ENCODE results near the gene CLDN6. TPM values are rescaled to one million over a fixed set of nuclear protein-coding genes. Genes with fewer than 3 reads are reported as not detected.

The CLDN6 gene
- total and polyA plus RNA-seq, 9 of the 15 experiments (the other 6 are each of a cell fraction or from before 2014, with no cell fraction given) = 0.22 to 0.75 (median 0.38) TPM; not detected in 3

GRCh38 chr16:3026003-3026378, 8.0 kb upstream of the CLDN6 start:
- H3K9me3 ChIP-seq (replicated peaks; ENCODE audit: control insufficient read depth, insufficient read depth, low read depth, low read length) = no peaks in the 10 kb centered on the region
- peaks cover 34% of the 10 kb centered on the region for H3K79me2 ChIP-seq (ENCODE audit: control insufficient read depth, insufficient read depth, low read length)
- no peak for TF ChIP-seq CEBPZ (IDR thresholded peaks at IDR 0.05; ENCODE audit: borderline replicate concordance, low read depth, low read length)
- no peak for TF ChIP-seq HMG20A (CRISPR knock-in tag; conservative IDR thresholded peaks at IDR 0.05)
- intact Hi-C loops (cut with micrococcal nuclease) = loop anchor here (10.0 kb wide), 1 partner anchor 61 kb away; the partner anchor contains the start of genes KREMEN2 and PAQR4
- peaks cover 10 to 22% of the 10 kb centered on the region in 2 experiments; a peak in 4 of 5 replicates for H3K27me3 ChIP-seq (ENCODE audit: control insufficient read depth in 2 of 2, insufficient read depth in 2 of 2, low read length in 2 of 2)
- H3K27ac ChIP-seq (ENCODE audit: extremely low read depth, low read depth, low read length) = no peak overlapping the region
- ChIA-PET POLR2A (interaction anchor here (1.4 kb wide), 1 partner anchor 9 kb away, joined by 7 read pairs; no protein-coding TSS in a partner anchor), CTCF (ENCODE audit: low intra/inter-chr PET ratio) (no interaction called here)
- peaks cover 35 to 89% of the 10 kb centered on the region in 2 experiments for H3K4me1 ChIP-seq (replicated peaks in 1 of 2; ENCODE audit: control insufficient read depth in 2 of 2, insufficient read depth in 2 of 2, low read length in 2 of 2)
- peaks cover 39% of the 10 kb centered on the region; the same call in 2 of the 3 replicates for H3K36me3 ChIP-seq (ENCODE audit: control insufficient read depth, insufficient read depth, low read length)
- no TSS peak for BruUV-seq (replicated peaks)
- H3K9me1 ChIP-seq (ENCODE audit: control insufficient read depth, insufficient read depth, low read length) = peaks cover 2% of the 10 kb centered on the region
- peaks cover 23% of the 10 kb centered on the region for H4K20me1 ChIP-seq (replicated peaks; ENCODE audit: control insufficient read depth, insufficient read depth, low read length)
- H3K4me3 ChIP-seq = no peak overlapping the region
- H2AFZ ChIP-seq (ENCODE audit: low read depth, low read length) = no peak overlapping the region
- WGBS (ENCODE audit: insufficient coverage, low coverage, missing lambda C conversion rate) = 91% methylated on average over 8 of the region's 8 CpGs
- H3K4me2 ChIP-seq (ENCODE audit: insufficient read depth, low read length) = no peak overlapping the region
- in situ Hi-C loops (cut with MboI) = no loop called here
- DNase-seq (ENCODE audit: extremely low read depth in 1 of 4, low spot score in 3 of 4) (no peak), ATAC-seq (no peak), FAIRE-seq (no peak)
- H3K9ac ChIP-seq (ENCODE audit: insufficient read depth in 1 of 2, low read depth in 2 of 2, low read length in 2 of 2) = no peak overlapping the region

Measured in K562 (cell line).